Activated effector memory CD4-positive, alpha-beta T cell treated with anti-CD3 and anti-CD28 coated beads, Interleukin-2, amount 50 U/mL, for 16 hours (primary cell): Measurements from ENCODE around the gene DPEP1.
"Not testable (repeated sequence)": the region's sequence is repeated elsewhere in the genome, so short reads cannot be mapped to it uniquely, and the experiment has no call there.

Experiments
- DNase-seq: peaks from one replicate; pipeline ENCODE4 v3.0.0-alpha.2; 2020

DPEP1 gene

GRCh38 chr16:89653656-89654295, 40.3 kb downstream of the DPEP1 start:
- no peak for DNase-seq

GRCh38 chr16:89655062-89655643, 41.7 kb downstream of the DPEP1 start:
- DNase-seq = no peak

- DNase-seq = no peak
Observed at GRCh38 chr16:89656435-89657121, 43.1 kb downstream of the DPEP1 start.

GRCh38 chr16:89657442-89658220, 44.2 kb downstream of the DPEP1 start, which contains the start of the genes CHMP1A and SPATA33:
Gene CHMP1A (minus strand): TSS chr16:89657708. CDS start chr16:89657588, 120 bp downstream.
Gene SPATA33 (plus strand): TSS chr16:89657836. CDS start chr16:89657912, 76 bp downstream.
- peak; percentile 97 for DNase-seq

- DNase-seq = peak; percentile 73
Observed at GRCh38 chr16:89658221-89658879, 44.9 kb downstream of the DPEP1 start.

GRCh38 chr16:89660146-89660545, 46.7 kb downstream of the DPEP1 start:
- DNase-seq = no peak

- no peak for DNase-seq
Observed at GRCh38 chr16:89661215-89661614, 47.8 kb downstream of the DPEP1 start.

- not testable (repeated sequence) for DNase-seq
Observed at GRCh38 chr16:89664238-89664637, 50.8 kb downstream of the DPEP1 start.

GRCh38 chr16:89667000-89667399, 53.6 kb downstream of the DPEP1 start:
- DNase-seq = not testable (repeated sequence)

- DNase-seq = no peak
Observed at GRCh38 chr16:89667633-89668032, 54.2 kb downstream of the DPEP1 start.

- DNase-seq = no peak
Observed at GRCh38 chr16:89668790-89669158, 55.3 kb downstream of the DPEP1 start.

GRCh38 chr16:89669755-89670154, 56.3 kb downstream of the DPEP1 start:
- no peak for DNase-seq

GRCh38 chr16:89670496-89671431, 57.3 kb downstream of the DPEP1 start:
- no peak for DNase-seq

- DNase-seq = not testable (repeated sequence)
Observed at GRCh38 chr16:89671565-89671964, 58.1 kb downstream of the DPEP1 start.

GRCh38 chr16:89672177-89672941, 58.9 kb downstream of the DPEP1 start:
- DNase-seq = no peak

GRCh38 chr16:89678258-89678657, 64.8 kb downstream of the DPEP1 start:
- DNase-seq = no peak

- DNase-seq = no peak
Observed at GRCh38 chr16:89685916-89686315, 72.5 kb downstream of the DPEP1 start.

GRCh38 chr16:89686520-89687091, 73.2 kb downstream of the DPEP1 start, which contains the start of gene CDK10:
Gene CDK10 (plus strand): TSS chr16:89686689. CDS start chr16:89686711, 22 bp downstream.
- DNase-seq = peak; percentile 97

- peak; percentile 72 for DNase-seq
Observed at GRCh38 chr16:89687092-89687940, 73.9 kb downstream of the DPEP1 start.
